ENCODE measurements around the gene TEAD4. TPM values are rescaled to one million over a fixed set of nuclear protein-coding genes. Genes with fewer than 3 reads are reported as not detected.

TEAD4 gene
- total RNA-seq, 1 experiment from 2014 or later = 43.2 TPM

GRCh38 chr12:3049611-3050249 is 90.5 kb downstream of the TEAD4 start:
- Histone ChIP-seq H3K4me1 (ENCODE audit: control insufficient read depth in 1 of 2, insufficient read depth in 2 of 2, low read length in 2 of 2) (peaks cover 0 to 16% of the 10 kb centered on the region in 2 experiments; a peak in 3 of 4 replicates), H3K9me2 (ENCODE audit: insufficient read depth) (no peaks in the 10 kb centered on the region), H3K9me3 (ENCODE audit: control insufficient read depth in 1 of 2, insufficient read depth in 1 of 2, low read depth in 1 of 2, low read length in 2 of 2) (no peaks in the 10 kb centered on the region), H3K36me3 (ENCODE audit: control insufficient read depth in 1 of 2, insufficient read depth in 2 of 2, low read length in 2 of 2) (no peaks in the 10 kb centered on the region), H3K79me2 (ENCODE audit: insufficient read depth, low read length) (no peaks in the 10 kb centered on the region), H3K9ac (ENCODE audit: low read length) (no peak overlapping the region), H2AFZ (ENCODE audit: low read depth, low read length, poor library complexity, severe bottlenecking) (no peak overlapping the region), H3K4me3 (replicated peaks in 1 of 2; ENCODE audit: low read depth in 1 of 2, low read length in 2 of 2) (no peak overlapping the region), H4K20me1 (ENCODE audit: insufficient read depth) (no peaks in the 10 kb centered on the region), H3K27ac (ENCODE audit: low read depth, low read length) (no peak overlapping the region), H3K4me2 (ENCODE audit: low read length) (no peak overlapping the region), H3K27me3 (ENCODE audit: insufficient read depth, low read length) (no peaks in the 10 kb centered on the region)
- ChIA-PET POLR2A (no interaction called here), CTCF (interaction anchor here (0.9 to 1.3 kb wide), 2 partner anchors 8 to 23 kb away, joined by 3 to 5 read pairs; no protein-coding TSS in a partner anchor), RAD21 (ENCODE audit: low non-redundant PET in 1 of 2, low total read pairs in 2 of 2, uncharacterized antibody in 2 of 2, unreplicated experiment in 2 of 2) (no interaction called here)
- no TSS peak for BruUV-seq (replicated peaks)
- intact Hi-C loops (cut with micrococcal nuclease) = no loop called here
- ATAC-seq (no peak), DNase-seq (ENCODE audit: low read depth, low spot score) (no peak)
- TF ChIP-seq SP1 (IDR thresholded peaks at IDR 0.05; ENCODE audit: low read depth) (no peak), ZBTB33 (IDR thresholded peaks at IDR 0.05; ENCODE audit: extremely low read depth, insufficient replicate concordance, low read length) (no peak), MAX (IDR thresholded peaks at IDR 0.05) (no peak), CTCF (IDR thresholded peaks at IDR 0.05 in 2 of 3, conservative IDR thresholded peaks at IDR 0.05 in 1 of 3; ENCODE audit: borderline replicate concordance in 1 of 3, insufficient read depth in 1 of 3, low read depth in 2 of 3, low read length in 2 of 3) (no peak), CEBPB (IDR thresholded peaks at IDR 0.05; ENCODE audit: low read depth) (no peak), SRF (IDR thresholded peaks at IDR 0.05; ENCODE audit: low read depth) (no peak), JUND (IDR thresholded peaks at IDR 0.05) (no peak), TCF7L2 (IDR thresholded peaks at IDR 0.05; ENCODE audit: borderline replicate concordance, extremely low read depth, insufficient read depth, insufficient read length) (no peak), ZFX (IDR thresholded peaks at IDR 0.05) (no peak), ATF3 (IDR thresholded peaks at IDR 0.05) (no peak), EZH2phosphoT487 (IDR thresholded peaks at IDR 0.05; ENCODE audit: borderline replicate concordance) (no peak), EZH2 (IDR thresholded peaks at IDR 0.05) (no peak), SIN3A (IDR thresholded peaks at IDR 0.05; ENCODE audit: low read depth) (no peak), POLR2AphosphoS5 (IDR thresholded peaks at IDR 0.05; ENCODE audit: low read depth, low read length) (no peak), CBX3 (IDR thresholded peaks at IDR 0.05; ENCODE audit: low read depth) (no peak), FOSL1 (IDR thresholded peaks at IDR 0.05; ENCODE audit: low read depth) (no peak), ELF1 (IDR thresholded peaks at IDR 0.05; ENCODE audit: borderline replicate concordance, low read depth) (no peak), ZNF274 (IDR thresholded peaks at IDR 0.05; ENCODE audit: low read depth, low read length) (no peak), POLR2A (IDR thresholded peaks at IDR 0.05; ENCODE audit: borderline replicate concordance, extremely low read depth, insufficient read depth, insufficient read length) (no peak)
